WI38 (cell line): ENCODE results near the gene ATP6AP1.

Experiments
- H3K4me3 ChIP-seq: 2 replicates; pipeline ENCODE4 v1.5.1; 2011; ENCODE audit warnings: low read depth, mild to moderate bottlenecking, control low read depth, low read length
- CTCF ChIP-seq: IDR thresholded peaks from 2 replicates; pipeline ENCODE4 v1.5.1; 2012; ENCODE audit warnings: low read depth, mild to moderate bottlenecking, control low read depth, low read length

ATP6AP1 gene

GRCh38 chrX:154448484-154448883 lies 20.0 kb downstream of the ATP6AP1 start:
- TF ChIP-seq CTCF: no peak
- H3K4me3 ChIP-seq: no peak overlapping the region

- H3K4me3 ChIP-seq: no peak overlapping the region
- no peak for TF ChIP-seq CTCF
Measured at GRCh38 chrX:154449618-154450017, 21.1 kb downstream of the ATP6AP1 start.

GRCh38 chrX:154450312-154450711 lies 21.8 kb downstream of the ATP6AP1 start:
- TF ChIP-seq CTCF: no peak
- H3K4me3 ChIP-seq: no peak overlapping the region

GRCh38 chrX:154452823-154453222 lies 24.3 kb downstream of the ATP6AP1 start:
- no peak overlapping the region for H3K4me3 ChIP-seq
- no peak for TF ChIP-seq CTCF

GRCh38 chrX:154457491-154458115 lies 29.1 kb downstream of the ATP6AP1 start:
- peak overlapping the region; percentile 50 for H3K4me3 ChIP-seq
- no peak for TF ChIP-seq CTCF

GRCh38 chrX:154458116-154458953 lies 29.9 kb downstream of the ATP6AP1 start, which contains the start of gene PLXNA3:
TSS of gene PLXNA3 (plus strand) at chrX:154458281. CDS start at chrX:154460184, 1,903 bp downstream.
- peak within 1 kb of the TSS; percentile 76 for H3K4me3 ChIP-seq
- TF ChIP-seq CTCF: no peak
